T follicular helper cell (primary cell): Measurements from ENCODE around the gene PNPLA7.
A peak's percentile ranks its signal among the peaks of the same experiment; 100 is the strongest.
"Not testable (repeated sequence)": the region's sequence is repeated elsewhere in the genome, so short reads cannot be mapped to it uniquely, and the experiment has no call there.

ENCODE experiments used
- DNase-seq: peaks from one replicate; pipeline ENCODE4 v3.0.0-alpha.2; 2020; ENCODE audit warnings: low read depth

The PNPLA7 gene

GRCh38 chr9:137513801-137514570 is 36.2 kb downstream of the PNPLA7 start:
- DNase-seq: not testable (repeated sequence)

- not testable (repeated sequence) for DNase-seq
These were observed 37.1 kb downstream of the PNPLA7 start for GRCh38 chr9:137513136-137513535.

- no peak for DNase-seq
These were observed 38.3 kb downstream of the PNPLA7 start for GRCh38 chr9:137511758-137512463.

- DNase-seq: not testable (repeated sequence)
These were observed 39.1 kb downstream of the PNPLA7 start for GRCh38 chr9:137511126-137511525.

GRCh38 chr9:137509198-137509597 is 41.0 kb downstream of the PNPLA7 start:
- DNase-seq: no peak

- no peak for DNase-seq
These were observed 43.5 kb downstream of the PNPLA7 start for GRCh38 chr9:137506702-137507171.

- DNase-seq: no peak
These were observed 43.9 kb downstream of the PNPLA7 start for GRCh38 chr9:137506274-137506673.

GRCh38 chr9:137505421-137506140 is 44.6 kb downstream of the PNPLA7 start:
- DNase-seq: no peak

GRCh38 chr9:137504432-137504777 is 45.8 kb downstream of the PNPLA7 start:
- DNase-seq: no peak

- peak; percentile 29 for DNase-seq
These were observed 47.9 kb downstream of the PNPLA7 start for GRCh38 chr9:137502008-137502911.

GRCh38 chr9:137501457-137501856 is 48.7 kb downstream of the PNPLA7 start:
- no peak for DNase-seq

- DNase-seq: no peak
These were observed 49.4 kb downstream of the PNPLA7 start for GRCh38 chr9:137500666-137501397.

GRCh38 chr9:137499858-137500661 is 50.1 kb downstream of the PNPLA7 start:
- DNase-seq: no peak

GRCh38 chr9:137499416-137499815 is 50.8 kb downstream of the PNPLA7 start:
- DNase-seq: no peak

- no peak for DNase-seq
These were observed 51.5 kb downstream of the PNPLA7 start for GRCh38 chr9:137498720-137499150.

- no peak for DNase-seq
These were observed 52.1 kb downstream of the PNPLA7 start for GRCh38 chr9:137497921-137498719.

GRCh38 chr9:137496601-137497375 is 53.4 kb downstream of the PNPLA7 start:
- no peak for DNase-seq
